Fibroblast of pulmonary artery (primary cell): ENCODE measurements around the gene ATP5F1C.
"Not testable (repeated sequence)": the region's sequence is repeated elsewhere in the genome, so short reads cannot be mapped to it uniquely, and the experiment has no call there.

Experiments used
- DNase-seq: peaks from one replicate; pipeline ENCODE4 v3.0.0-alpha.2; 2010; ENCODE audit warnings: low read depth
- H3K4me3 ChIP-seq: replicated peaks from 2 replicates; pipeline ENCODE4 v1.5.1; 2011; ENCODE audit warnings: low read depth, mild to moderate bottlenecking, control low read depth, low read length, moderate library complexity
- CTCF ChIP-seq: IDR thresholded peaks from 2 replicates; pipeline ENCODE4 v1.5.1; 2011; ENCODE audit warnings: mild to moderate bottlenecking, control low read depth, low read length, inconsistent platforms; ENCODE audit errors: missing control alignments

ATP5F1C gene

GRCh38 chr10:7787857-7788638, at the start of gene ATP5F1C, which contains the start of gene KIN:
Gene ATP5F1C, plus strand, starts transcription at chr10:7788177. Its CDS starts 31 bp downstream, at chr10:7788208.
Gene KIN, minus strand, starts transcription at chr10:7787993. Its CDS starts 60 bp downstream, at chr10:7787933.
- no peak for TF ChIP-seq CTCF
- peak; percentile 98 for DNase-seq
- peak within 1 kb of the TSS; percentile 95 for H3K4me3 ChIP-seq

- TF ChIP-seq CTCF: no peak
- no peak overlapping the region for H3K4me3 ChIP-seq
- DNase-seq: no peak
Observed at GRCh38 chr10:7738536-7739407, 49.2 kb upstream of the ATP5F1C start.

- no peak for DNase-seq
Observed at GRCh38 chr10:7744307-7744706, 43.7 kb upstream of the ATP5F1C start.

GRCh38 chr10:7748637-7749036, 39.3 kb upstream of the ATP5F1C start:
- DNase-seq: not testable (repeated sequence)

More at GRCh38 chr10:7744307-7744706, 43.7 kb upstream of the ATP5F1C start:
- no peak for TF ChIP-seq CTCF
- no peak overlapping the region for H3K4me3 ChIP-seq

GRCh38 chr10:7750222-7750621, 37.8 kb upstream of the ATP5F1C start:
- no peak overlapping the region for H3K4me3 ChIP-seq
- no peak for TF ChIP-seq CTCF
- DNase-seq: no peak

More at GRCh38 chr10:7748637-7749036, 39.3 kb upstream of the ATP5F1C start:
- not testable (repeated sequence) for H3K4me3 ChIP-seq

GRCh38 chr10:7752251-7752650, 35.7 kb upstream of the ATP5F1C start:
- no peak for TF ChIP-seq CTCF
- H3K4me3 ChIP-seq: no peak overlapping the region
- DNase-seq: no peak

- no peak for DNase-seq
- no peak for TF ChIP-seq CTCF
- no peak overlapping the region for H3K4me3 ChIP-seq
Observed at GRCh38 chr10:7755103-7755502, 32.9 kb upstream of the ATP5F1C start.
